Endothelial cell of umbilical vein (primary cell): ENCODE data around the gene NUMA1. TPM values are rescaled to one million over a fixed set of nuclear protein-coding genes. Genes with fewer than 3 reads are reported as not detected.

Experiments used
- BruUV-seq: library from RNA; stranded (reverse); fragments of 400-500 nt; replicated peaks from 2 replicates; lab custom pipeline; 2021; lab: Mats Ljungman, UMichigan
- CTCF ChIA-PET: fragments of 300-600, 350-600 bp; sonication (Branson Sonifier 250); formaldehyde crosslinking; loops from one replicate; lab custom pipeline; 2021; ENCODE audit warnings: antibody characterized with exemption, inconsistent platforms; lab: Charles Lee
- POLR2A ChIA-PET: fragments of 300-600, 350-600 bp; sonication (Branson Sonifier 250); formaldehyde crosslinking; loops from one replicate; lab custom pipeline; 2021; ENCODE audit warnings: antibody characterized with exemption, inconsistent platforms; lab: Charles Lee
- DNase-seq: peaks from one replicate; pipeline ENCODE4 v3.0.0-alpha.2; 2011; ENCODE audit warnings: low read depth, low spot score
- FAIRE-seq: peaks from 2 replicates; lab custom pipeline; 2011; peaks lifted over from hg19 to GRCh38; lab: Jason Lieb, UNC
- H2AFZ ChIP-seq: 2 replicates; pipeline ENCODE4 v1.6.0; 2012; ENCODE audit warnings: low read depth, low read length, control low read depth, inconsistent platforms
- H3K27ac ChIP-seq: 2 replicates; pipeline ENCODE4 v1.5.1; 2011; ENCODE audit warnings: low read depth, mild to moderate bottlenecking, control low read depth, low read length, moderate library complexity; ENCODE audit not compliant: insufficient read depth
- H3K27me3 ChIP-seq, 2 experiments: 2 replicates each; pipeline versions ENCODE4 v1.6.0 to v1.6.1; 2011; ENCODE audit warnings: low read length in 2 of 2, mixed read lengths in 1 of 2; ENCODE audit not compliant: control insufficient read depth in 2 of 2, insufficient read depth in 2 of 2
- H3K36me3 ChIP-seq, 2 experiments: 2 replicates in 1 of 2; 3 replicates in 1 of 2; pipeline ENCODE4 v1.5.1; 2011; ENCODE audit warnings: low read length in 2 of 2, mild to moderate bottlenecking in 1 of 2, moderate library complexity in 1 of 2; ENCODE audit not compliant: control insufficient read depth in 2 of 2, insufficient read depth in 2 of 2; ENCODE audit errors: extremely low read depth in 1 of 2
- H3K4me1 ChIP-seq: 3 replicates; pipeline ENCODE4 v1.5.1; 2011; ENCODE audit warnings: mild to moderate bottlenecking, low read length; ENCODE audit not compliant: control insufficient read depth, insufficient read depth; ENCODE audit errors: extremely low read depth
- H3K4me2 ChIP-seq: 2 replicates; pipeline ENCODE4 v1.6.1; 2011; ENCODE audit warnings: low read length, control low read depth, mixed read lengths; ENCODE audit not compliant: insufficient read depth
- H3K4me3 ChIP-seq, 3 experiments: fragments of 200-600 bp in 1 of 3; sonication (generic), shearing (Covaris generic) in 1 of 3; replicated peaks in 1 of 3; 2 replicates each; pipeline ENCODE4 v1.5.1; 2011 to 2016; ENCODE audit warnings: control low read depth in 3 of 3, low read length in 3 of 3, mild to moderate bottlenecking in 2 of 3, inconsistent platforms in 1 of 3, low read depth in 1 of 3, moderate library complexity in 1 of 3; ENCODE audit not compliant: insufficient read depth in 1 of 3
- H3K79me2 ChIP-seq: 2 replicates; pipeline ENCODE4 v1.6.0; 2012; ENCODE audit warnings: low read length, inconsistent platforms; ENCODE audit not compliant: control insufficient read depth, insufficient read depth
- H3K9ac ChIP-seq: replicated peaks from 2 replicates; pipeline ENCODE3; 2011; ENCODE audit warnings: low read length, control low read depth; ENCODE audit not compliant: insufficient read depth; ENCODE audit errors: extremely low read depth
- H3K9me1 ChIP-seq: replicated peaks from 3 replicates; pipeline ENCODE4 v1.6.0; 2011; ENCODE audit warnings: mild to moderate bottlenecking, low read length; ENCODE audit not compliant: control insufficient read depth, insufficient read depth; ENCODE audit errors: extremely low read depth
- H3K9me3 ChIP-seq: replicated peaks from 2 replicates; pipeline ENCODE4 v1.5.1; 2012; ENCODE audit warnings: low read length, inconsistent platforms; ENCODE audit not compliant: control insufficient read depth, insufficient read depth
- H4K20me1 ChIP-seq: replicated peaks from 2 replicates; pipeline ENCODE3; 2011; ENCODE audit warnings: mild to moderate bottlenecking, low read length; ENCODE audit not compliant: control insufficient read depth, insufficient read depth; ENCODE audit errors: extremely low read depth
- FOS ChIP-seq: IDR thresholded peaks from 2 replicates; pipeline ENCODE4 v1.6.1; 2011; ENCODE audit warnings: mild to moderate bottlenecking, low read length, moderate library complexity, borderline replicate concordance; ENCODE audit not compliant: insufficient read depth
- MYC ChIP-seq: IDR thresholded peaks from one replicate; pipeline ENCODE4 v1.6.1; 2011; ENCODE audit warnings: mild to moderate bottlenecking, low read depth, low read length
- POLR2A ChIP-seq: IDR thresholded peaks from 2 replicates; pipeline ENCODE4 v1.6.1; 2012; ENCODE audit warnings: low read depth, mild to moderate bottlenecking, control low read depth, low read length
- POLR2AphosphoS5 ChIP-seq: IDR thresholded peaks from 2 replicates; pipeline ENCODE4 v1.6.1; 2012; ENCODE audit warnings: low read depth, mild to moderate bottlenecking, control low read depth, low read length, moderate library complexity; ENCODE audit not compliant: insufficient read depth
- dilution Hi-C: fragments of 300-500 bp; cut with MboI; formaldehyde crosslinking; loops from one replicate; pipeline ENCODE4 v1.15.0; 2019; ENCODE audit warnings: low sequenced_read_pairs; ENCODE audit not compliant: extremely low pct_ligation_motif_present
- intact Hi-C: fragments of 100-400 bp; cut with micrococcal nuclease; formaldehyde crosslinking; loops from one replicate; pipeline ENCODE4 v1.10.0; 2022
- polyA plus RNA-seq, 4 experiments: library from polyadenylated mRNA; depleted of rRNA in 3 of 4; stranded (reverse) in 3 of 4; unstranded in 1 of 4; fragments of >200 nt; gene quantifications; 2 replicates each; pipeline versions ENCODE4 v1.2.1 to v1.2.3, GENCODE V29; 2011 to 2012; ENCODE audit warnings: missing spikeins in 1 of 4
- total RNA-seq: library from RNA; stranded (reverse); gene quantifications from 2 replicates; pipeline ENCODE4 v1.2.3, GENCODE V29; 2021
- TF ChIP-seq, protein P1 (sequence below): IDR thresholded peaks from 2 replicates; pipeline ENCODE4 v1.6.1; 2011; ENCODE audit not compliant: insufficient read depth, insufficient read length

NUMA1 gene
- total and polyA plus RNA-seq, 2 donors (not counting 3 experiments of a cell fraction or from before 2014, with no cell fraction given): 120 to 164 TPM

- intact Hi-C loops (no loop called here), dilution Hi-C loops (no loop called here)
- Histone ChIP-seq H3K4me3 (no peak overlapping the region), H3K9me3 (no peaks in the 10 kb centered on the region), H3K4me2 (no peak overlapping the region), H3K27me3 (no peaks in the 10 kb centered on the region), H3K4me1 (no peaks in the 10 kb centered on the region), H3K27ac (no peak overlapping the region), H3K9me1 (no peaks in the 10 kb centered on the region), H3K36me3 (peaks cover 5 to 14% of the 10 kb centered on the region in 2 experiments), H3K9ac (no peak overlapping the region), H3K79me2 (peaks cover 31% of the 10 kb centered on the region), H4K20me1 (no peaks in the 10 kb centered on the region), H2AFZ (no peak overlapping the region)
- CTCF ChIA-PET: interaction anchor here (1.5 to 2.4 kb wide), 2 partner anchors 10 to 25 kb away, joined by 3 to 16 read pairs; no protein-coding TSS in a partner anchor
- POLR2A ChIA-PET: no interaction called here
- FAIRE-seq (no peak), DNase-seq (no peak)
- BruUV-seq: no TSS peak
- TF ChIP-seq POLR2A (no peak), POLR2AphosphoS5 (no peak)
Observed at GRCh38 chr11:71988050-71988449, 92.3 kb downstream of the NUMA1 start.

DNA sequence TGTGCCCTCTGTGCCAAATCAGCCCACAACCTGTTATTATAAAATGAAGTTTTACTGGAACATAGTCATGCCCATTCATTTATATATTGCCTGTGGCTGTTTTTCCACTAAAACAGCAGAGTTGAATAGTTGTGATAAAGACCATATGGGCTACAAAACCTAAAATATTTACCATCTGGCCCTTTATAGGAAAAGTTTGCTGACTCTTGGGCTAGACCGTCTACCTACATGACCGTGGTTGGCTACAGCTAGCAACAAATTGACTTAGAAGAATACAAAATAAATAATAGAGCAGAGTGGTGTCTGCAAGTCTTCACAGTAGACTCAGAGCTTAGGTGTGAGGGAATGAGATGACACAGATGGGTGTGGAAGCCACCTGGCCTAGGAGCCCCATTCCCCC is 92.8 kb downstream of the NUMA1 start:
- TF ChIP-seq FOS: no peak
- TF ChIP-seq, protein P1, sequence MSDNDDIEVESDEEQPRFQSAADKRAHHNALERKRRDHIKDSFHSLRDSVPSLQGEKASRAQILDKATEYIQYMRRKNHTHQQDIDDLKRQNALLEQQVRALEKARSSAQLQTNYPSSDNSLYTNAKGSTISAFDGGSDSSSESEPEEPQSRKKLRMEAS: no peak
- TF ChIP-seq POLR2A: no peak
- no peak for TF ChIP-seq MYC
- Histone ChIP-seq H3K27ac (no peak overlapping the region), H3K4me2 (no peak overlapping the region), H3K4me1 (no peaks in the 10 kb centered on the region), H3K4me3 (no peak overlapping the region), H3K9me3 (no peaks in the 10 kb centered on the region), H3K9me1 (no peaks in the 10 kb centered on the region), H3K36me3 (peaks cover 6 to 14% of the 10 kb centered on the region in 2 experiments), H3K79me2 (peaks cover 32% of the 10 kb centered on the region), H4K20me1 (no peaks in the 10 kb centered on the region), H3K27me3 (no peaks in the 10 kb centered on the region), H2AFZ (no peak overlapping the region), H3K9ac (no peak overlapping the region)
- POLR2A ChIA-PET: no interaction called here
- CTCF ChIA-PET: interaction anchor here (2.4 kb wide), 1 partner anchor 10 kb away, joined by 16 read pairs; no protein-coding TSS in a partner anchor
- DNase-seq (no peak), FAIRE-seq (no peak)
- no TSS peak for BruUV-seq
- dilution Hi-C loops: no loop called here
- intact Hi-C loops: no loop called here
